K562 (cell line): Measurements from ENCODE around the gene ANAPC2. TPM values are rescaled to one million over a fixed set of nuclear protein-coding genes. Genes with fewer than 3 reads are reported as not detected.

Experiments used
- ARID3B ChIP-seq: fragments of 250-450 bp; sonication (Bioruptor Pico); IDR thresholded peaks from 2 replicates; pipeline ENCODE4 v1.4.0; 2020; ENCODE audit warnings: borderline replicate concordance
- CEBPB ChIP-seq: fragments of 450-650 bp; IDR thresholded peaks from 2 replicates; pipeline ENCODE4 v1.6.1; 2016; ENCODE audit warnings: missing genetic modification characterization, missing compliant biosample characterization
- CREB3 ChIP-seq: fragments of 450-650 bp; conservative IDR thresholded peaks from 2 replicates; pipeline ENCODE4 v1.6.1; 2016; ENCODE audit warnings: missing genetic modification characterization, low read depth, mild to moderate bottlenecking, missing compliant biosample characterization, moderate library complexity
- ETV6 ChIP-seq, 3 experiments: fragments of 150-350 bp in 1 of 3; sonication (generic) in 1 of 3; formaldehyde crosslinking in 1 of 3; IDR thresholded peaks; 2 replicates each; pipeline versions ENCODE4 v1.6.1 to v1.8.0; 2014 to 2022; ENCODE audit warnings: borderline replicate concordance in 2 of 3, low read depth in 2 of 3, antibody characterized with exemption in 1 of 3, low read length in 1 of 3, mild to moderate bottlenecking in 1 of 3, missing genetic modification reagents in 1 of 3
- HMGN3 ChIP-seq: IDR thresholded peaks from 2 replicates; pipeline ENCODE4 v1.6.1; 2011; ENCODE audit warnings: borderline replicate concordance, low read depth, mild to moderate bottlenecking, mixed read lengths, low read length; ENCODE audit not compliant: insufficient read length; ENCODE audit errors: extremely low read depth
- HNRNPUL1 ChIP-seq: fragments of 200-400 bp; formaldehyde crosslinking; IDR thresholded peaks from 2 replicates; pipeline ENCODE4 v1.6.1; 2017; ENCODE audit warnings: low read length
- JUN ChIP-seq, 2 experiments: sonication (generic) in 1 of 2; formaldehyde crosslinking in 1 of 2; IDR thresholded peaks; 2 replicates each; pipeline versions ENCODE4 v1.6.1 to v1.8.0; 2012 to 2022; ENCODE audit warnings: borderline replicate concordance in 2 of 2, mild to moderate bottlenecking in 2 of 2, improper control_type of control experiment in 1 of 2, low read depth in 1 of 2, low read length in 1 of 2, missing genetic modification reagents in 1 of 2
- NKRF ChIP-seq: fragments of 450-650 bp; IDR thresholded peaks from 2 replicates; pipeline ENCODE4 v1.6.1; 2016; ENCODE audit warnings: borderline replicate concordance
- PML ChIP-seq: IDR thresholded peaks from 2 replicates; pipeline ENCODE4 v1.6.1; 2012; ENCODE audit warnings: low read length, inconsistent platforms
- POLR2AphosphoS2 ChIP-seq: IDR thresholded peaks from 2 replicates; pipeline ENCODE4 v1.6.1; 2012; ENCODE audit warnings: low read length, improper control_type of control experiment
- SMAD3 ChIP-seq: fragments of 450-650 bp; formaldehyde crosslinking; conservative IDR thresholded peaks from 2 replicates; pipeline ENCODE4 v1.4.0; 2020; ENCODE audit warnings: mild to moderate bottlenecking
- SMARCB1 ChIP-seq: IDR thresholded peaks from 2 replicates; pipeline ENCODE4 v1.6.1; 2011; ENCODE audit warnings: improper control_type of control experiment, low read depth; ENCODE audit not compliant: insufficient read length
- ZBTB43 ChIP-seq: sonication (generic); formaldehyde crosslinking; IDR thresholded peaks from 2 replicates; pipeline ENCODE4 v1.8.0; 2023; ENCODE audit warnings: mild to moderate bottlenecking, missing genetic modification reagents
- ZKSCAN3 ChIP-seq: fragments of 250-450 bp; sonication (Bioruptor Pico); IDR thresholded peaks from 2 replicates; pipeline ENCODE4 v1.4.0; 2020
- ZNF12 ChIP-seq: sonication (generic); formaldehyde crosslinking; IDR thresholded peaks from 2 replicates; pipeline ENCODE4 v1.4.0; 2020; ENCODE audit warnings: mild to moderate bottlenecking, missing genetic modification reagents
- polyA plus RNA-seq, 8 experiments: library from polyadenylated mRNA; depleted of rRNA in 4 of 8; stranded (reverse) in 5 of 8; unstranded in 3 of 8; fragments of >200 nt; fragmentation: Nextera tagmentation in 2 of 8; fragmentation: Illumina TruSeq in 1 of 8; extraction: Ambion mirVana in 2 of 8; extraction: Trizol in 1 of 8; gene quantifications; 2 replicates each; pipeline versions ENCODE4 v1.2.1 to v1.2.3, GENCODE V29; 2011 to 2014; ENCODE audit warnings: inconsistent platforms in 1 of 8, missing spikeins in 1 of 8
- total RNA-seq, 7 experiments: library from RNA; depleted of rRNA in 6 of 7; stranded (reverse); fragments of >200 nt in 6 of 7; fragmentation: Illumina TruSeq in 2 of 7; extraction: Trizol in 2 of 7; gene quantifications; 2 replicates each; pipeline versions ENCODE4 v1.2.1 to v1.2.3, GENCODE V29; 2011 to 2021; ENCODE audit warnings: low replicate concordance in 1 of 7
- TF ChIP-seq, protein P1 (sequence below): fragments of 450-650 bp; IDR thresholded peaks from 2 replicates; pipeline ENCODE4 v1.6.1; 2016
- TF ChIP-seq, protein P2 (sequence below): fragments of 450-650 bp; IDR thresholded peaks from one replicate; pipeline ENCODE4 v1.6.1; 2018; ENCODE audit warnings: mild to moderate bottlenecking, moderate library complexity; ENCODE audit not compliant: partially characterized antibody
- TF ChIP-seq, protein P3 (sequence below): fragments of 250-450 bp; sonication (Bioruptor Pico); IDR thresholded peaks from 2 replicates; pipeline ENCODE4 v1.8.0; 2022; ENCODE audit warnings: moderate library complexity, mild to moderate bottlenecking, inconsistent platforms

The ANAPC2 gene
- total and polyA plus RNA-seq, 9 of the 15 experiments (the other 6 are each of a cell fraction or from before 2014, with no cell fraction given): 0.11 to 56.5 (median 17.1) TPM; not detected in 1

- no peak for TF ChIP-seq JUN (IDR thresholded peaks at IDR 0.05; ENCODE audit: borderline replicate concordance, low read depth, low read length)
- TF ChIP-seq JUN (CRISPR knock-in tag; IDR thresholded peaks at IDR 0.05; ENCODE audit: borderline replicate concordance): no peak
- TF ChIP-seq ZKSCAN3 (CRISPR knock-in tag): no peak
- TF ChIP-seq HNRNPUL1: no peak
- no peak for TF ChIP-seq PML
- TF ChIP-seq ETV6 (IDR thresholded peaks at IDR 0.05; ENCODE audit: borderline replicate concordance in 1 of 2, low read depth in 2 of 2, low read length in 1 of 2): no peak
- TF ChIP-seq ETV6 (CRISPR knock-in tag; IDR thresholded peaks at IDR 0.05; ENCODE audit: borderline replicate concordance): no peak
- peak; percentile 92 for TF ChIP-seq NKRF
- no peak for TF ChIP-seq SMAD3 (CRISPR knock-in tag)
- TF ChIP-seq POLR2AphosphoS2: no peak
- TF ChIP-seq, protein P1, sequence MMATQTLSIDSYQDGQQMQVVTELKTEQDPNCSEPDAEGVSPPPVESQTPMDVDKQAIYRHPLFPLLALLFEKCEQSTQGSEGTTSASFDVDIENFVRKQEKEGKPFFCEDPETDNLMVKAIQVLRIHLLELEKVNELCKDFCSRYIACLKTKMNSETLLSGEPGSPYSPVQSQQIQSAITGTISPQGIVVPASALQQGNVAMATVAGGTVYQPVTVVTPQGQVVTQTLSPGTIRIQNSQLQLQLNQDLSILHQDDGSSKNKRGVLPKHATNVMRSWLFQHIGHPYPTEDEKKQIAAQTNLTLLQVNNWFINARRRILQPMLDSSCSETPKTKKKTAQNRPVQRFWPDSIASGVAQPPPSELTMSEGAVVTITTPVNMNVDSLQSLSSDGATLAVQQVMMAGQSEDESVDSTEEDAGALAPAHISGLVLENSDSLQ: peak; percentile 37; the same call in 1 of the 2 replicates
- no peak for TF ChIP-seq ZBTB43 (CRISPR knock-in tag)
- no peak for TF ChIP-seq HMGN3
- TF ChIP-seq CREB3 (tag): no peak
- TF ChIP-seq SMARCB1: no peak
- 0 out of 2 replicates have a peak, but pooled peaks have one; percentile 62 for TF ChIP-seq ARID3B (CRISPR knock-in tag)
- no peak for TF ChIP-seq CEBPB (tag)
- TF ChIP-seq, protein P2, sequence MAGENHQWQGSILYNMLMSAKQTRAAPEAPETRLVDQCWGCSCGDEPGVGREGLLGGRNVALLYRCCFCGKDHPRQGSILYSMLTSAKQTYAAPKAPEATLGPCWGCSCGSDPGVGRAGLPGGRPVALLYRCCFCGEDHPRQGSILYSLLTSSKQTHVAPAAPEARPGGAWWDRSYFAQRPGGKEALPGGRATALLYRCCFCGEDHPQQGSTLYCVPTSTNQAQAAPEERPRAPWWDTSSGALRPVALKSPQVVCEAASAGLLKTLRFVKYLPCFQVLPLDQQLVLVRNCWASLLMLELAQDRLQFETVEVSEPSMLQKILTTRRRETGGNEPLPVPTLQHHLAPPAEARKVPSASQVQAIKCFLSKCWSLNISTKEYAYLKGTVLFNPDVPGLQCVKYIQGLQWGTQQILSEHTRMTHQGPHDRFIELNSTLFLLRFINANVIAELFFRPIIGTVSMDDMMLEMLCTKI: no peak
- TF ChIP-seq ZNF12 (CRISPR knock-in tag): no peak
- TF ChIP-seq, protein P3, sequence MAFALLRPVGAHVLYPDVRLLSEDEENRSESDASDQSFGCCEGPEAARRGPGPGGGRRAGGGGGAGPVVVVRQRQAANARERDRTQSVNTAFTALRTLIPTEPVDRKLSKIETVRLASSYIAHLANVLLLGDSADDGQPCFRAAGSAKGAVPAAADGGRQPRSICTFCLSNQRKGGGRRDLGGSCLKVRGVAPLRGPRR (CRISPR knock-in tag): no peak
These were observed 272 bp downstream of the ANAPC2 start (continued) for GRCh38 chr9:137188086-137188489.
